HepG2 (cell line): Measurements from ENCODE around the gene IL17C. TPM values are rescaled to one million over a fixed set of nuclear protein-coding genes. Genes with fewer than 3 reads are reported as not detected.

Experiments used
- AKAP8 ChIP-seq: sonication (generic); formaldehyde crosslinking; IDR thresholded peaks from 2 replicates; pipeline ENCODE4 v1.5.1; 2020; ENCODE audit warnings: mild to moderate bottlenecking, missing genetic modification reagents
- BRF2 ChIP-seq: sonication (generic); formaldehyde crosslinking; IDR thresholded peaks from 2 replicates; pipeline ENCODE4 v1.8.1; 2022; ENCODE audit warnings: mild to moderate bottlenecking, missing genetic modification reagents
- CENPT ChIP-seq: sonication (generic); formaldehyde crosslinking; IDR thresholded peaks from 2 replicates; pipeline ENCODE4 v1.8.0; 2022; ENCODE audit warnings: low read depth, mild to moderate bottlenecking, moderate library complexity, missing genetic modification reagents
- ERF ChIP-seq: IDR thresholded peaks from 2 replicates; pipeline ENCODE4 v1.6.1; 2018; ENCODE audit warnings: missing biosample characterization, missing genetic modification reagents
- GABPB1 ChIP-seq: IDR thresholded peaks from 2 replicates; pipeline ENCODE4 v1.6.1; 2016; ENCODE audit warnings: mild to moderate bottlenecking, missing genetic modification reagents, moderate library complexity, missing compliant biosample characterization
- HIC2 ChIP-seq: sonication (generic); formaldehyde crosslinking; IDR thresholded peaks from 2 replicates; pipeline ENCODE4 v1.9.0; 2022; ENCODE audit warnings: low read depth, missing genetic modification reagents
- KDM4B ChIP-seq: sonication (generic); formaldehyde crosslinking; IDR thresholded peaks from 2 replicates; pipeline ENCODE4 v1.4.0; 2020; ENCODE audit warnings: missing genetic modification reagents
- KDM5B ChIP-seq: sonication (generic); formaldehyde crosslinking; IDR thresholded peaks from 2 replicates; pipeline ENCODE4 v1.4.0; 2020; ENCODE audit warnings: missing genetic modification reagents, mild to moderate bottlenecking, borderline replicate concordance
- MAZ ChIP-seq, 2 experiments: sonication (generic) in 1 of 2; formaldehyde crosslinking in 1 of 2; IDR thresholded peaks; 2 replicates each; pipeline versions ENCODE4 v1.5.0 to v1.6.1; 2012 to 2020; ENCODE audit warnings: low read depth in 2 of 2, mild to moderate bottlenecking in 2 of 2, borderline replicate concordance in 1 of 2, improper control_type of control experiment in 1 of 2, low read length in 1 of 2, missing genetic modification reagents in 1 of 2, moderate library complexity in 1 of 2
- MIXL1 ChIP-seq: IDR thresholded peaks from 2 replicates; pipeline ENCODE4 v1.6.1; 2016
- NFYB ChIP-seq: sonication (generic); formaldehyde crosslinking; IDR thresholded peaks from 2 replicates; pipeline ENCODE4 v1.4.0; 2020; ENCODE audit warnings: missing genetic modification reagents
- PHF21A ChIP-seq: sonication (generic); formaldehyde crosslinking; IDR thresholded peaks from 2 replicates; pipeline ENCODE4 v1.5.0; 2020; ENCODE audit warnings: mild to moderate bottlenecking, missing genetic modification reagents
- PPARG ChIP-seq: conservative IDR thresholded peaks from 2 replicates; pipeline ENCODE4 v1.6.1; 2016; ENCODE audit warnings: missing biosample characterization, missing genetic modification reagents
- RAD21 ChIP-seq: fragments of 450-650 bp; formaldehyde crosslinking; IDR thresholded peaks from 2 replicates; pipeline ENCODE4 v1.5.0; 2020; ENCODE audit warnings: mild to moderate bottlenecking
- REXO4 ChIP-seq: sonication (generic); formaldehyde crosslinking; IDR thresholded peaks from 2 replicates; pipeline ENCODE4 v1.8.0; 2022; ENCODE audit warnings: missing genetic modification reagents, mild to moderate bottlenecking, borderline replicate concordance
- RXRA ChIP-seq: sonication (generic); formaldehyde crosslinking; IDR thresholded peaks from 2 replicates; pipeline ENCODE4 v1.5.1; 2020; ENCODE audit warnings: missing genetic modification reagents
- SAP130 ChIP-seq: IDR thresholded peaks from 2 replicates; pipeline ENCODE4 v1.6.1; 2016; ENCODE audit warnings: low read depth
- SP5 ChIP-seq: IDR thresholded peaks from 2 replicates; pipeline ENCODE4 v1.6.1; 2016; ENCODE audit warnings: low read depth, borderline replicate concordance
- ZFP82 ChIP-seq: sonication (generic); formaldehyde crosslinking; IDR thresholded peaks from 2 replicates; pipeline ENCODE4 v1.5.1; 2020; ENCODE audit warnings: mild to moderate bottlenecking, missing genetic modification reagents, borderline replicate concordance
- ZNF550 ChIP-seq: sonication (generic); formaldehyde crosslinking; IDR thresholded peaks from 2 replicates; pipeline ENCODE4 v1.4.0; 2020; ENCODE audit warnings: mild to moderate bottlenecking, missing genetic modification reagents, borderline replicate concordance
- ZNF563 ChIP-seq: sonication (generic); formaldehyde crosslinking; IDR thresholded peaks from 2 replicates; pipeline ENCODE4 v1.8.0; 2022; ENCODE audit warnings: mild to moderate bottlenecking, moderate library complexity, missing genetic modification reagents
- ZNF614 ChIP-seq: IDR thresholded peaks from 2 replicates; pipeline ENCODE4 v1.6.1; 2018; ENCODE audit warnings: missing biosample characterization, missing genetic modification reagents, inconsistent platforms, borderline replicate concordance
- ZNF619 ChIP-seq: sonication (generic); formaldehyde crosslinking; IDR thresholded peaks from 2 replicates; pipeline ENCODE4 v1.4.0; 2020; ENCODE audit warnings: mild to moderate bottlenecking, missing genetic modification reagents
- ZNF768 ChIP-seq: sonication (generic); formaldehyde crosslinking; IDR thresholded peaks from 2 replicates; pipeline ENCODE4 v1.4.0; 2020; ENCODE audit warnings: missing genetic modification reagents
- ZNF839 ChIP-seq: sonication (generic); formaldehyde crosslinking; IDR thresholded peaks from 2 replicates; pipeline ENCODE4 v1.4.0; 2020; ENCODE audit warnings: missing genetic modification reagents, mild to moderate bottlenecking, borderline replicate concordance
- ZNF879 ChIP-seq: sonication (generic); formaldehyde crosslinking; IDR thresholded peaks from 2 replicates; pipeline ENCODE4 v1.8.1; 2023; ENCODE audit warnings: missing genetic modification reagents
- ZNF883 ChIP-seq: sonication (generic); formaldehyde crosslinking; IDR thresholded peaks from 2 replicates; pipeline ENCODE4 v1.5.1; 2020; ENCODE audit warnings: mild to moderate bottlenecking, missing genetic modification reagents; ENCODE audit errors: not compliant biosample characterization
- polyA plus RNA-seq, 8 experiments: library from polyadenylated mRNA; depleted of rRNA in 3 of 8; stranded (reverse) in 7 of 8; unstranded in 1 of 8; fragments of >200 nt; fragmentation: Illumina TruSeq in 4 of 8; extraction: Trizol in 4 of 8; gene quantifications; 2 replicates each; pipeline versions ENCODE4 v1.2.1 to v1.2.3, GENCODE V29; 2011 to 2016; ENCODE audit warnings: low read depth in 4 of 8, missing spikeins in 1 of 8, mixed read lengths in 1 of 8; ENCODE audit not compliant: insufficient read depth in 1 of 8
- total RNA-seq, 5 experiments: library from RNA; depleted of rRNA; stranded (reverse); fragments of >200 nt; fragmentation: Illumina TruSeq; extraction: Trizol; gene quantifications; 2 replicates each; pipeline ENCODE4 v1.2.3, GENCODE V29; 2016; ENCODE audit warnings: low read depth in 1 of 5
- TF ChIP-seq, protein P1 (sequence below): sonication (generic); formaldehyde crosslinking; IDR thresholded peaks from 2 replicates; pipeline ENCODE4 v1.5.0; 2020; ENCODE audit warnings: missing genetic modification reagents, mild to moderate bottlenecking, borderline replicate concordance

IL17C gene
- total and polyA plus RNA-seq, 2 of the 13 experiments (the other 11 are each of a cell fraction or from before 2014, with no cell fraction given), result not detected

GRCh38 chr16:88649195-88649923, 11.0 kb downstream of the IL17C start (continued):
- TF ChIP-seq SP5 (CRISPR knock-in tag) (0 out of 2 replicates have a peak, but pooled peaks have one; percentile 8), ZNF883 (CRISPR knock-in tag) (peak; percentile 29), ERF (CRISPR knock-in tag) (peak; percentile 18; the same call in 1 of the 2 replicates), ZNF879 (no peak), ZNF563 (CRISPR knock-in tag) (peak; percentile 45; the same call in 1 of the 2 replicates), PPARG (CRISPR knock-in tag) (no peak), KDM5B (CRISPR knock-in tag) (no peak), ZNF550 (CRISPR knock-in tag) (peak; percentile 15; the same call in 1 of the 2 replicates), HIC2 (no peak), ZNF619 (CRISPR knock-in tag) (no peak), PHF21A (CRISPR knock-in tag) (peak; percentile 49; the same call in 1 of the 2 replicates), CENPT (CRISPR knock-in tag) (no peak), MAZ (IDR thresholded peaks at IDR 0.05; ENCODE audit: borderline replicate concordance, low read depth, low read length) (peak; percentile 20; the same call in 1 of the 2 replicates), MAZ (CRISPR knock-in tag; IDR thresholded peaks at IDR 0.05; ENCODE audit: low read depth) (no peak), ZFP82 (no peak), SAP130 (CRISPR knock-in tag) (peak; percentile 74), MIXL1 (CRISPR knock-in tag) (0 out of 2 replicates have a peak, but pooled peaks have one; percentile 11), BRF2 (no peak), RAD21 (CRISPR knock-in tag) (0 out of 2 replicates have a peak, but pooled peaks have one; percentile 24), ZNF768 (CRISPR knock-in tag) (peak; percentile 2; the same call in 1 of the 2 replicates), REXO4 (no peak), AKAP8 (CRISPR knock-in tag) (no peak; the same call in 1 of the 2 replicates), RXRA (CRISPR knock-in tag) (peak; percentile 26), NFYB (CRISPR knock-in tag) (no peak), ZNF614 (peak; percentile 33; the same call in 1 of the 2 replicates), KDM4B (CRISPR knock-in tag) (0 out of 2 replicates have a peak, but pooled peaks have one; percentile 51), ZNF839 (0 out of 2 replicates have a peak, but pooled peaks have one; percentile 49), GABPB1 (0 out of 2 replicates have a peak, but pooled peaks have one; percentile 23)
- TF ChIP-seq, protein P1, sequence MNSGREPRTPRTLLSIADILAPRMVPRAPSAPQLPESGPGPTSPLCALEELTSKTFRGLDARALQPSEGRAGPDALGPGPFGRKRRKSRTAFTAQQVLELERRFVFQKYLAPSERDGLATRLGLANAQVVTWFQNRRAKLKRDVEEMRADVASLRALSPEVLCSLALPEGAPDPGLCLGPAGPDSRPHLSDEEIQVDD (CRISPR knock-in tag), result no peak
